ENCODE results near the gene FAM241A. TPM values are rescaled to one million over a fixed set of nuclear protein-coding genes. Genes with fewer than 3 reads are reported as not detected.

FAM241A gene
- total and polyA plus RNA-seq, 2 donors (not counting 3 experiments of a cell fraction or from before 2014, with no cell fraction given): 3.2 to 9.1 TPM

DNA sequence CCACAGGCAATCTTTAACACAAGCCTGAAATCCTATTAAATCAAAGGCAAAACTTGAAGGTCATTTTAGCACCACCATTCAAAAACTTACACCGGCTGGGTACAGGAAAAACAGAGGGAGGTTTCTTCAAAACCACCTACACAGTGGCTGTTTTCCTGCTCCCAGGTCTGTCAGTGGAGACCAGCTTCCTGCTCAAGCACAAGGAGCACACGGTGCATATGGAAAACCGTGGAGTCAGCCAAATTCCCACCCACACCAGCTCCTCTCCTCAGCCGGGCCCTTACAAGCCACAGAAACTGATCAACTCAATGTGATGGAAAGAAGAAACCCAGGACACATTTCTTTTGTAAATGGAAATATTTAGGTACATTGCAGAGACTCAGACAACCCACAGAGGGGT, 14.3 kb upstream of the FAM241A start:
- Histone ChIP-seq H3K27ac (ENCODE audit: insufficient read depth, low read depth, low read length) (no peak overlapping the region), H3K9ac (replicated peaks; ENCODE audit: extremely low read depth, insufficient read depth, low read length) (no peak overlapping the region), H3K4me1 (ENCODE audit: control insufficient read depth, extremely low read depth, insufficient read depth, low read length) (peaks cover 4% of the 10 kb centered on the region), H3K4me2 (ENCODE audit: insufficient read depth, low read length) (no peak overlapping the region), H3K27me3 (ENCODE audit: control insufficient read depth in 2 of 2, insufficient read depth in 2 of 2, low read length in 2 of 2) (no peaks in the 10 kb centered on the region), H3K9me3 (replicated peaks; ENCODE audit: control insufficient read depth, insufficient read depth, low read length) (no peaks in the 10 kb centered on the region), H4K20me1 (replicated peaks; ENCODE audit: control insufficient read depth, extremely low read depth, insufficient read depth, low read length) (no peaks in the 10 kb centered on the region), H3K36me3 (ENCODE audit: control insufficient read depth in 2 of 2, extremely low read depth in 1 of 2, insufficient read depth in 2 of 2, low read length in 2 of 2) (no peaks in the 10 kb centered on the region), H3K79me2 (ENCODE audit: control insufficient read depth, insufficient read depth, low read length) (no peaks in the 10 kb centered on the region), H3K4me3 (replicated peaks in 1 of 3; ENCODE audit: insufficient read depth in 1 of 3, low read depth in 1 of 3, low read length in 3 of 3) (no peak overlapping the region), H2AFZ (ENCODE audit: low read depth, low read length) (peak overlapping the region; percentile 8), H3K9me1 (replicated peaks; ENCODE audit: control insufficient read depth, extremely low read depth, insufficient read depth, low read length) (no peaks in the 10 kb centered on the region)
- ChIA-PET CTCF (interaction anchor here (1.2 to 1.5 kb wide), 3 partner anchors 10 to 32 kb away, joined by 4 read pairs; no protein-coding TSS in a partner anchor), POLR2A (no interaction called here)
- peak; percentile 39 for DNase-seq (ENCODE audit: low read depth, low spot score)
- dilution Hi-C loops (cut with MboI; ENCODE audit: extremely low pct_ligation_motif_present, low sequenced_read_pairs): no loop called here
- intact Hi-C loops (cut with micrococcal nuclease): no loop called here
- BruUV-seq (replicated peaks): no TSS peak
- no peak for FAIRE-seq
- TF ChIP-seq JUN (IDR thresholded peaks at IDR 0.05; ENCODE audit: borderline replicate concordance, insufficient read depth, insufficient read length, low read depth) (no peak), FOS (IDR thresholded peaks at IDR 0.05; ENCODE audit: borderline replicate concordance, insufficient read depth, low read length) (no peak)

- intact Hi-C loops (cut with micrococcal nuclease) (no loop called here), dilution Hi-C loops (cut with MboI; ENCODE audit: extremely low pct_ligation_motif_present, low sequenced_read_pairs) (no loop called here)
- Histone ChIP-seq H3K4me1 (ENCODE audit: control insufficient read depth, extremely low read depth, insufficient read depth, low read length) (peaks cover 8% of the 10 kb centered on the region), H3K27me3 (ENCODE audit: control insufficient read depth in 2 of 2, insufficient read depth in 2 of 2, low read length in 2 of 2) (no peaks in the 10 kb centered on the region), H3K4me2 (ENCODE audit: insufficient read depth, low read length) (no peak overlapping the region), H3K36me3 (ENCODE audit: control insufficient read depth in 2 of 2, extremely low read depth in 1 of 2, insufficient read depth in 2 of 2, low read length in 2 of 2) (no peaks in the 10 kb centered on the region), H3K9me1 (replicated peaks; ENCODE audit: control insufficient read depth, extremely low read depth, insufficient read depth, low read length) (no peaks in the 10 kb centered on the region), H3K27ac (ENCODE audit: insufficient read depth, low read depth, low read length) (no peak overlapping the region), H3K9me3 (replicated peaks; ENCODE audit: control insufficient read depth, insufficient read depth, low read length) (no peaks in the 10 kb centered on the region), H4K20me1 (replicated peaks; ENCODE audit: control insufficient read depth, extremely low read depth, insufficient read depth, low read length) (no peaks in the 10 kb centered on the region), H3K4me3 (replicated peaks in 1 of 3; ENCODE audit: insufficient read depth in 1 of 3, low read depth in 1 of 3, low read length in 3 of 3) (no peak overlapping the region), H2AFZ (ENCODE audit: low read depth, low read length) (no peak overlapping the region), H3K79me2 (ENCODE audit: control insufficient read depth, insufficient read depth, low read length) (no peaks in the 10 kb centered on the region), H3K9ac (replicated peaks; ENCODE audit: extremely low read depth, insufficient read depth, low read length) (no peak overlapping the region)
- CTCF ChIA-PET: interaction anchor here (0.8 to 1.5 kb wide), 3 partner anchors 13 to 40 kb away, joined by 3 read pairs; no protein-coding TSS in a partner anchor
- FAIRE-seq (no peak), DNase-seq (ENCODE audit: low read depth, low spot score) (no peak)
- TF ChIP-seq POLR2AphosphoS5 (IDR thresholded peaks at IDR 0.05; ENCODE audit: insufficient read depth, low read depth, low read length): no peak
- no peak for TF ChIP-seq POLR2A (IDR thresholded peaks at IDR 0.05; ENCODE audit: low read depth, low read length)
- TF ChIP-seq MYC (IDR thresholded peaks at IDR 0.05; ENCODE audit: low read depth, low read length): no peak
- no peak for TF ChIP-seq FOS (IDR thresholded peaks at IDR 0.05; ENCODE audit: borderline replicate concordance, insufficient read depth, low read length)
- no peak for TF ChIP-seq JUN (IDR thresholded peaks at IDR 0.05; ENCODE audit: borderline replicate concordance, insufficient read depth, insufficient read length, low read depth)
- TF ChIP-seq MAX (IDR thresholded peaks at IDR 0.05; ENCODE audit: insufficient read depth, insufficient read length): no peak
- TF ChIP-seq CTCF (IDR thresholded peaks at IDR 0.05; ENCODE audit: extremely low read depth in 1 of 2, insufficient read depth in 1 of 2, low read depth in 1 of 2, low read length in 2 of 2): no peak
- no peak for TF ChIP-seq GATA2 (IDR thresholded peaks at IDR 0.05; ENCODE audit: insufficient read depth, insufficient read length, low read depth, low read length)
- TF ChIP-seq EZH2 (IDR thresholded peaks at IDR 0.05; ENCODE audit: borderline replicate concordance, low read depth, low read length, severe bottlenecking): no peak
- no TSS peak for BruUV-seq (replicated peaks)
- POLR2A ChIA-PET: no interaction called here
Observed at GRCh38 chr4:112136551-112136950, 8.7 kb upstream of the FAM241A start.

Data from endothelial cell of umbilical vein (primary cell).